DOHH2 (cell line): ENCODE measurements around the gene COA3.
A peak's percentile ranks its signal among the peaks of the same experiment; 100 is the strongest.
"Not testable (repeated sequence)": the region's sequence is repeated elsewhere in the genome, so short reads cannot be mapped to it uniquely, and the experiment has no call there.

Source experiments
- H3F3A ChIP-seq: fragments of 200-600 bp; sonication (generic), shearing (Covaris generic); 2 replicates; pipeline ENCODE4 v1.6.0; 2016; ENCODE audit warnings: antibody characterized with exemption, mild to moderate bottlenecking; ENCODE audit not compliant: control insufficient read depth, insufficient read depth
- H3K27ac ChIP-seq: fragments of 200-600 bp; sonication (generic); 2 replicates; pipeline ENCODE4 v1.5.1; 2014; ENCODE audit warnings: low read depth, mild to moderate bottlenecking, low read length, moderate library complexity
- H3K27me3 ChIP-seq: fragments of 200-600 bp; sonication (generic); 2 replicates; pipeline ENCODE4 v1.6.1; 2014; ENCODE audit warnings: mild to moderate bottlenecking, low read length, mixed read lengths; ENCODE audit not compliant: control insufficient read depth
- H3K36me3 ChIP-seq: fragments of 200-600 bp; sonication (generic); 2 replicates; pipeline ENCODE4 v1.6.1; 2014; ENCODE audit warnings: mild to moderate bottlenecking, low read length, moderate library complexity, mixed read lengths; ENCODE audit not compliant: control insufficient read depth
- H3K4me1 ChIP-seq: fragments of 200-600 bp; sonication (generic); 2 replicates; pipeline ENCODE4 v1.6.1; 2014; ENCODE audit warnings: mild to moderate bottlenecking, low read length, mixed read lengths; ENCODE audit not compliant: control insufficient read depth
- H3K4me2 ChIP-seq: fragments of 200-600 bp; sonication (generic); 2 replicates; pipeline ENCODE4 v1.6.0; 2014; ENCODE audit warnings: mild to moderate bottlenecking, low read length, moderate library complexity
- H3K4me3 ChIP-seq: fragments of 200-600 bp; sonication (generic); 2 replicates; pipeline ENCODE4 v1.5.1; 2014; ENCODE audit warnings: mild to moderate bottlenecking, low read length, mixed read lengths
- H3K79me2 ChIP-seq: fragments of 200-600 bp; sonication (generic); 2 replicates; pipeline ENCODE4 v1.6.1; 2014; ENCODE audit warnings: mild to moderate bottlenecking, low read length, mixed read lengths; ENCODE audit not compliant: control insufficient read depth
- H3K9me2 ChIP-seq: fragments of 200-600 bp; sonication (generic); replicated peaks from 2 replicates; pipeline ENCODE4 v1.6.1; 2014; ENCODE audit warnings: mild to moderate bottlenecking, low read length, mixed read lengths; ENCODE audit not compliant: control insufficient read depth
- H3K9me3 ChIP-seq: fragments of 200-600 bp; sonication (generic); 2 replicates; pipeline ENCODE4 v1.6.1; 2014; ENCODE audit warnings: antibody characterized with exemption, low read length, mixed read lengths; ENCODE audit not compliant: control insufficient read depth, insufficient read depth
- H4K20me1 ChIP-seq: fragments of 200-600 bp; sonication (generic); 2 replicates; pipeline ENCODE4 v1.6.0; 2014; ENCODE audit warnings: low read depth, mild to moderate bottlenecking, antibody characterized with exemption, low read length, moderate library complexity; ENCODE audit not compliant: control insufficient read depth, insufficient read depth
- EZH2phosphoT487 ChIP-seq: fragments of 200-600 bp; sonication (generic); IDR thresholded peaks from 2 replicates; pipeline ENCODE4 v1.6.1; 2017; ENCODE audit warnings: borderline replicate concordance, mild to moderate bottlenecking, antibody characterized with exemption, low read length, moderate library complexity, mixed read lengths
- TF ChIP-seq, protein P1 (sequence below): fragments of 200-600 bp; sonication (generic); IDR thresholded peaks from one replicate; pipeline ENCODE4 v1.5.1; 2014; ENCODE audit warnings: antibody characterized with exemption, mild to moderate bottlenecking, low read depth, low read length; ENCODE audit not compliant: poor library complexity, severe bottlenecking

COA3 gene

DNA sequence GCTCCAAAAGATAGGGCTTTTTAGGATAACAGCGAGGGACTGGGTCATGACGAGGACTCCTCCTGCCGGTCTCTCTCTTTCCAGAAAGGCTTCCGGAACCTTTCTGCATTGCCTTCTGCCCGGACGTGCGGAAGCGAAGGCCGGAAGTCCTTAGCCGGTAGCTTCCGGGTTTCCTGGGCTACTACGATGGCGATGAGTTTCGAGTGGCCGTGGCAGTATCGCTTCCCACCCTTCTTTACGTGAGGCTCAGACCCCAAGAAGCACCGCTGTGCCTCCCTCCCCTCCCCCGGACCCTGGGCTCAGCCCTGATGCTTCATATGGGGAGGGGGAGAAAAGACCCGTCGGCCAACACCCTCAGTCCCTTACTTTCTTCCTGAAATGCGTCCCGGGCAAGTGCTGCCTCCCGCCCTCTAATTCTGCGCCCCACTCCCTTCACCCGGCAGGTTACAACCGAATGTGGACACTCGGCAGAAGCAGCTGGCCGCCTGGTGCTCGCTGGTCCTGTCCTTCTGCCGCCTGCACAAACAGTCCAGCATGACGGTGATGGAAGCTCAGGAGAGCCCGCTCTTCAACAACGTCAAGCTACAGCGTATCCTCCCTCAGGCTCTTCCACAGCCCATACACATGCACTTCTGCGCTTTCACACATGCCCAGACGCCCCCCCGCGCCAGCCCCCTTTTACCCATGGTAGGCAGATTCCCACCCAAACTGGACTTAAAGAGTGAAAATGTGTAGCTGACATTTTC is 25.0 kb downstream of the COA3 start, which contains the start of gene VPS25:
TSS of gene VPS25 (plus strand) at position 160 of the 746 bp plus-strand sequence. CDS start at position 187, 27 bp downstream.
- Histone ChIP-seq H3K79me2 (peaks cover 14% of the 10 kb centered on the region), H4K20me1 (no peaks in the 10 kb centered on the region), H3K9me2 (no peaks in the 10 kb centered on the region), H3K27me3 (no peaks in the 10 kb centered on the region), H3K27ac (0 out of 2 replicates have a peak within 1 kb of the TSS, but pooled peaks have one; percentile 8), H3K36me3 (peaks cover 26% of the 10 kb centered on the region), H3K4me2 (peak within 1 kb of the TSS; percentile 83), H3F3A (no peaks in the 10 kb centered on the region), H3K4me1 (peaks cover 14% of the 10 kb centered on the region), H3K9me3 (no peaks in the 10 kb centered on the region), H3K4me3 (peak within 1 kb of the TSS; percentile 89)
- TF ChIP-seq, protein P1, sequence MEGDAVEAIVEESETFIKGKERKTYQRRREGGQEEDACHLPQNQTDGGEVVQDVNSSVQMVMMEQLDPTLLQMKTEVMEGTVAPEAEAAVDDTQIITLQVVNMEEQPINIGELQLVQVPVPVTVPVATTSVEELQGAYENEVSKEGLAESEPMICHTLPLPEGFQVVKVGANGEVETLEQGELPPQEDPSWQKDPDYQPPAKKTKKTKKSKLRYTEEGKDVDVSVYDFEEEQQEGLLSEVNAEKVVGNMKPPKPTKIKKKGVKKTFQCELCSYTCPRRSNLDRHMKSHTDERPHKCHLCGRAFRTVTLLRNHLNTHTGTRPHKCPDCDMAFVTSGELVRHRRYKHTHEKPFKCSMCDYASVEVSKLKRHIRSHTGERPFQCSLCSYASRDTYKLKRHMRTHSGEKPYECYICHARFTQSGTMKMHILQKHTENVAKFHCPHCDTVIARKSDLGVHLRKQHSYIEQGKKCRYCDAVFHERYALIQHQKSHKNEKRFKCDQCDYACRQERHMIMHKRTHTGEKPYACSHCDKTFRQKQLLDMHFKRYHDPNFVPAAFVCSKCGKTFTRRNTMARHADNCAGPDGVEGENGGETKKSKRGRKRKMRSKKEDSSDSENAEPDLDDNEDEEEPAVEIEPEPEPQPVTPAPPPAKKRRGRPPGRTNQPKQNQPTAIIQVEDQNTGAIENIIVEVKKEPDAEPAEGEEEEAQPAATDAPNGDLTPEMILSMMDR: peak; percentile 12
- no peak for TF ChIP-seq EZH2phosphoT487

- H3K4me2 ChIP-seq: peak overlapping the region; percentile 83
- H3K36me3 ChIP-seq: peaks cover 24% of the 10 kb centered on the region
- no peaks in the 10 kb centered on the region for H3K9me2 ChIP-seq
- no peaks in the 10 kb centered on the region for H4K20me1 ChIP-seq
- no peaks in the 10 kb centered on the region for H3K9me3 ChIP-seq
- H3K4me3 ChIP-seq: peak overlapping the region; percentile 89
- TF ChIP-seq, protein P1: no peak
- TF ChIP-seq EZH2phosphoT487: no peak
- no peaks in the 10 kb centered on the region for H3F3A ChIP-seq
- no peaks in the 10 kb centered on the region for H3K27me3 ChIP-seq
- H3K4me1 ChIP-seq: peaks cover 14% of the 10 kb centered on the region
- peaks cover 14% of the 10 kb centered on the region for H3K79me2 ChIP-seq
- no peak overlapping the region for H3K27ac ChIP-seq
Measured at GRCh38 chr17:42772945-42773289, 25.6 kb downstream of the COA3 start.

GRCh38 chr17:42769964-42770363 is 28.5 kb downstream of the COA3 start:
- H3K4me2 ChIP-seq, H3K36me3 ChIP-seq, H3K27ac ChIP-seq, H3K9me3 ChIP-seq, H4K20me1 ChIP-seq, H3F3A ChIP-seq, H3K27me3 ChIP-seq, H3K9me2 ChIP-seq, H3K4me3 ChIP-seq: not testable (repeated sequence)
- Histone ChIP-seq H3K79me2 (peaks cover 14% of the 10 kb centered on the region), H3K4me1 (peaks cover 14% of the 10 kb centered on the region)

- not testable (repeated sequence) for H3F3A ChIP-seq, H3K9me3 ChIP-seq, H3K36me3 ChIP-seq, H3K4me3 ChIP-seq, H3K27me3 ChIP-seq, H3K4me2 ChIP-seq, H3K79me2 ChIP-seq, H3K27ac ChIP-seq, H3K9me2 ChIP-seq, H4K20me1 ChIP-seq
- peaks cover 12% of the 10 kb centered on the region for H3K4me1 ChIP-seq
Measured at GRCh38 chr17:42768006-42768405, 30.5 kb downstream of the COA3 start.
